Inferior parietal cortex (tissue), 1 donor: Measurements from ENCODE around the gene CELA2A.

Experiments used
- DNase-seq: peaks from one replicate; pipeline ENCODE4 v3.0.0-alpha.2; 2016; ENCODE audit errors: extremely low spot score

Gene CELA2A

DNA sequence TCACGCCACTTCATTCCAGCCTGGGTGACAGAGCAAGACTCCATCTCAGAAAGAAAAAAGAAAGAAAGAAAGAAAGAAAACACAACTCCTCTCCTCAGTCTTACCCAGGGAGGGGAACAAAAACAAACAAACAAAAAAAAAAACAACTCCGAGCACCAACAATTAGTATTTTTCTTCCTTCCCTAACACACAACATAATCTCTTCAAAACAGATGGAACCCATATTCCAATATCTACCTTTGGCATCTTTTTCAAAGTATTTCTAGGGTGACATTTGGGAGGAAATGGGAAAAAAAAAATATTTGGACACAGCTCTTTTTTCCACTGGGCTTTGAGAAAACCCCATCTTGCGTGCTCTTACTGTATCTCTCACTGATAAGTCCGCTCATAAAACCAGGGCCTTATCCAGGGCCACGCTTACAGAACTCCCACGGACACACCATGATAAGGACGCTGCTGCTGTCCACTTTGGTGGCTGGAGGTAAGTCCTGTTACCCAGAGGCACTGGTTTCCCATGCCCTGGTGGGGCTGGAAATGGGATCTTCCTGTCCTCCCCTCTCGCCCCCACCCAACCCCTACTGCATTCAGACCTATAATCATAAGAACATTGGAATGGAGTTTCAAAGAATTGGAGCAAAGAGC lies at the start of gene CELA2A:
TSS of gene CELA2A (plus strand) at position 420 of the 642 bp plus-strand sequence. CDS start at position 442, 22 bp downstream.
- no peak for DNase-seq

DNA sequence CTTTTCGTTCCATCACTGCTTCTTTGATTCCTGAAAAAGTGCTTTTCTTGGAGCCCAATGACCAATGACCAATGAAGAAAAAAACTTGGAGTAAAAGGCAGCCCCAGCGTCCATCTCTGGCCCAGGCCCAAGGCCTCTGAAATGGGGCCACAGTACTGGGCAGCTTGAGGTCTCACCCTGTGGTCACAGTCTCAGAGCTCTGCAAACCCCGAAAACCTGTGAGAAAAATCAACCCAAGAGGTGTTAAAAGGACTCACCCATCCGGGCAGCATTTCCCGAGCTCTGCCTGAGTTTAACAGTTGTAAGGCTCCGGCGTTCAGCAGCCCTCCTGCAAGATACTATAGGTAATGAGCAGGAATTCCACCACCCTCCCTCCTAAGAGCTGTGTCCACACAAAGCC lies 49.0 kb upstream of the CELA2A start:
- no peak for DNase-seq

DNA sequence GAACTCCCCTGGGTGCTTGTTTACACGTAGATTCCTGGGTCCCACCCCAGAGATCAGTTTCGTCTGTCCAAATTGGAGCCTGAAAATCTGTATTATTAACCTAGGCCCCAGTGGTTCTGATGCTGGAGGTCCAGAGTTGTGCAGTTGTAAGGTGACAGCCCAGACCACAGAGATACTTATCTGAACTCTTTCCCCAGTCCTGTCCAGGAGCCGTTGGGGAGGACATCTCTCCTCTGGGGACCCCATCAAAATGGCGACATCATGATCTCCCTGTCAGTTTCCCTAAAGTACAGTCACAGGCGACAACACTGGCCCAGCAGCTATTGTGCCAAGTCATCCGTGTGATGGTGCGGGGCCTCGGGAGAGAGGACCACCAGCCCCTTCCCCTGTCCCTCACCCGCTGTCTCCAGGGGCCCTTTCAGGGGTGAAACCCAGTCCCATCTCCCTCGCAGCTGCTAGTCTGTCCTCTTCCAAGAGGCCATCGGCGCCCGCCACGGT lies 47.6 kb upstream of the CELA2A start:
- no peak for DNase-seq

DNA sequence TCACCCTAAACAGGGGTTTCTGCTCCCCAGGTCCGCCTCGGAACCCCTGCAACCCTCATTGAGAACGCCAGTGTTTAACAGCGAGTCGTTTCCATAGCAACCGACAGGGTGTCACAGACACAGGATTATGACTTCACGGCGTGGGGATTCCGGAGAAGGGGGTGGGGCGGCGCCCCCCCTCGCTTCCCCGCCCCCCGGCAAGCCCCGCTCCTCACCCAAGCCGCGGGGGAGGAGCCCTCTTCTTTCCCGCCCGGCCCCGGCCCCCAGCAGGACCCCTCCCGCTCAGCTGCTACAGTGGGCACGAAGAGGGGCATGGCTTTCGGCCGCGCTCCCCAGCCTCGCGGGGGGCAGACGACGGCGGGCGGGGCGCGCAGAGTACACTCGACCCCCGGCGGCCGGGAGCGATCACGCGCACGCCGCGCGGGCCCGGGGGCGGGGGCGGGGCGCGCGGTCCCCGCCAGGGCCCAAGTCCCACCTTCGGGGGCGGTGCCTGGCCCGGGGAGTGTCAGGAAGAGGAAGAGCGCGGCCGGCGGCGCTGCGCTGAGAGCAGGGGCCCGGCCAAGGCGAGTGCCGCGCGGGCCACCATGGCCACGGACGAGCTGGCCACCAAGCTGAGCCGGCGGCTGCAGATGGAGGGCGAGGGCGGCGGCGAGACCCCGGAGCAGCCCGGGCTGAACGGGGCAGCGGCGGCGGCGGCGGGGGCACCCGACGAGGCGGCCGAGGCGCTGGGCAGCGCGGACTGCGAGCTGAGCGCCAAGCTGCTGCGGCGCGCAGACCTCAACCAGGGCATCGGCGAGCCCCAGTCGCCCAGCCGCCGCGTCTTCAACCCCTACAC lies 46.9 kb upstream of the CELA2A start, which contains the start of gene EFHD2:
TSS of gene EFHD2 (plus strand) at position 501 of the 835 bp plus-strand sequence. CDS start at position 585, 84 bp downstream.
- DNase-seq: peak; percentile 63

DNA sequence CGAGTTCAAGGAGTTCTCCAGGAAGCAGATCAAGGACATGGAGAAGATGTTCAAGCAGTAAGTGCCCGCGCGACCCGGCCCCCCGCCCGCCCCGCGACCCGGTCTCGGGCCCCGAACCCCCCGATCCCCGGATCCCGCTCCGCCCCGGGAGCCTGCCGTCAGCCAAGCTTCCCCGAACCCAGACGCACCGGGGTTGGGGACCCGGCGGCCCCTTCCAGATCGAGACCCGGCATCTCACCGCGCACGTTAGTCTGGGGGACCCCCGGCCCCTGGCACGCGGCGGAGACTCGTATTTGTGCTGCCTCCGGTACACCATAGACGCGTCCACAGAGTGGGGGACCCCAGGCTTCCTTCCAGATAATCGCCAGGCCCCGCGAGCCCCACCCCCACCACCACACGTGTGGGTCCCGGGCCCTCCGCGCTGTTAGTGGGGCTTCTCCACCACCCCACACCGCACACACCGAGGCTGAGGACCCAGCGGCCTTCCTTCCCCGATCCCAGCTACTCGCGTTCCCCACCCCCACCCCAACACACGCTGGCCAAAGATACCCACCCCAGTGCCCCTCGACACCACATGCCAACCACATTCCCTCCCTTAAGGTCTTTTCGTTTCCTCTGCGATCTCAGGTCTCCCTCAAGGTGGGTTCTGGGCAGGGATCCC lies 46.2 kb upstream of the CELA2A start:
- DNase-seq: no peak

DNA sequence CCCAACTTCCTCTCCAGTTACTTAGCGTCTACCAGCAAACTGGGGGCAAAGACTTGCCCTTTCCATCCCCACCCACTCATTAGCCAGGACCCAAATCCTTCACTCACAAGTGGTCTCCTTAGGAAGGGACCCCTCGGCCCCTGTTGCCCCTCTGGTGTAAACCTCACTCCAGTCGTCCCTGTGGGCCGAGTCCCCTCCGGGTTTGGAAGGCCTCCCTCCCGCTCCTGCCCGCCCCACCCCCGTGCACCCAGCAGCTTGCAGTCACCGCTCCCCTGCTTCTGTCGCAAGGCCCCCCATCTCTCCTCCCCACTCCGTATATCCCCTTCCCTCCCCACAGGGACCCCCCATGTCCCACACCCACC lies 45.7 kb upstream of the CELA2A start:
- DNase-seq: no peak

DNA sequence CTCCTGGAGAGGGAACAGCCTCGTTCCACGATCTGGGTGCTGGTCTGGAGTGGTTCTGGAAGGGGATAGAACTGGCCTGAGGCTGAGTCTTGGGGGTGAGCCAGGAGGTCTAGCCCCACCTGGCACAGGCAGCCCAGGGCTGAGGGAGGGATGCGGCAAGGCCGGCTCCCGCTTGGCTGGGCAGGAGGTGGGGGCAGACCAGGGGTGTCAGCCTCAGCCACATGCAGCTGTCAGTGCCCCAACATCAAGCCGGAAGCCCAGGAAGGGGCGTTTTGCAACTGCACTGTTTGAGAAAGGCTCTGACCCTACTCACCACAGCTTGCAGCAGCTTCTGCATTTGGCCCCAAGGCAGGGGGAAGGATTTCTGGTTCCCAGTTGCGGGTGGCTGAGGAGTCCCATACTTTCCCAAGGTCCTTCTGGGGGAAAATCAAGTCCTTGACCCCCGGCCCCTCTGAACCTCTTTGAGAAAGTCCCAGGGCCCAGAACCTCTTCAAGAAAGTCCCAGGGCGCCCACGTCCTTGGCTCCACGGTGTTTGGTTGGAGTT lies 44.9 kb upstream of the CELA2A start:
- no peak for DNase-seq

DNA sequence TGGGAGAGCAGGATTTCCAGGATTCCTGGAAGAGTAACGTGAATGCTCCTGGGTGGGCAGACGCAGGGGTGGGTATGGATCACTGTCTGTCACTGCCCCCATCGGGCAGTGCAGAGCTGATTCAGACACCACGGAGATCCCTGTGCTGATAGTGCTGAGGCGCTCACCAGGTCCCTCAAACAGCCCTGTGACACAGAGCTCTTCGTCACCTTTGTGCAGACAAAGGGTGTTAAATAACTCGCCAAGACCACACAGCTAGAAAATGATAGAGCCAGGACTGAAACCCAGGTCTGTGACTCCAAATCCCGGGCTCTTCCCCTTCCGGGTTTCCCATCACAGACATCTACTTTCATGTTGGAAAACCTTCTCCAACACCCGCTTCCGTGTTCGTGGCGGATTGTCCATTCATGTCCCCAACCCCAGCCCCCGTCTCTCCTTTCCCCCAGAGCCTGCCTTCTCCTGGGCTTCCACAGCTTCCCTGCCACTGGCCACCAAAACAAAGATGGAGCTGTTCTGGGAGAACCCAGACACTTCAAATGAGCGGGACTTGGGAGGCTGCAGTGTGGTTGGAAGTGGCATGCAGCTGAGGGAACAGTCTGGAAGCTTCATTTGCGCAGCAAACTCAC lies 44.2 kb upstream of the CELA2A start:
- DNase-seq: no peak

DNA sequence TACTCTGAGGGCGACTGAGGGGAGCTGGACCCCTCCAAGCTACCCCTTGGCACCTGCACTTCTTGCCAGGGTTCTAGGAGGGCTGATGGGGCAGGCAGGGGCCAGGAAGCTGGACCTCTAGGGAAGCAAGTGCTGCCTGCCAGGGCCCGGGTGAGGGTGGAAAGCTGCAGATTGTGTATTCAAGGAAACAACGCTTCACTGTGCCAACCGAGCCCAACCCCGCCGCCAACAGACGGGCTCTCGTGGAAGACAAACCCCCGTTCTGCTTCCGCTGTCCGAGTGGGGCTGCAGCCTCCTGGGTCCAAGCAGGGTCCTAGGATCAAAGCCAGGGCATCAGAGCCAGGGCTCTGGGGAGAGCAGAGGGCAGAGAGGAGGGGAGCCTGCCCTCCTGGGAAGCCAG lies 43.7 kb upstream of the CELA2A start:
- no peak for DNase-seq

DNA sequence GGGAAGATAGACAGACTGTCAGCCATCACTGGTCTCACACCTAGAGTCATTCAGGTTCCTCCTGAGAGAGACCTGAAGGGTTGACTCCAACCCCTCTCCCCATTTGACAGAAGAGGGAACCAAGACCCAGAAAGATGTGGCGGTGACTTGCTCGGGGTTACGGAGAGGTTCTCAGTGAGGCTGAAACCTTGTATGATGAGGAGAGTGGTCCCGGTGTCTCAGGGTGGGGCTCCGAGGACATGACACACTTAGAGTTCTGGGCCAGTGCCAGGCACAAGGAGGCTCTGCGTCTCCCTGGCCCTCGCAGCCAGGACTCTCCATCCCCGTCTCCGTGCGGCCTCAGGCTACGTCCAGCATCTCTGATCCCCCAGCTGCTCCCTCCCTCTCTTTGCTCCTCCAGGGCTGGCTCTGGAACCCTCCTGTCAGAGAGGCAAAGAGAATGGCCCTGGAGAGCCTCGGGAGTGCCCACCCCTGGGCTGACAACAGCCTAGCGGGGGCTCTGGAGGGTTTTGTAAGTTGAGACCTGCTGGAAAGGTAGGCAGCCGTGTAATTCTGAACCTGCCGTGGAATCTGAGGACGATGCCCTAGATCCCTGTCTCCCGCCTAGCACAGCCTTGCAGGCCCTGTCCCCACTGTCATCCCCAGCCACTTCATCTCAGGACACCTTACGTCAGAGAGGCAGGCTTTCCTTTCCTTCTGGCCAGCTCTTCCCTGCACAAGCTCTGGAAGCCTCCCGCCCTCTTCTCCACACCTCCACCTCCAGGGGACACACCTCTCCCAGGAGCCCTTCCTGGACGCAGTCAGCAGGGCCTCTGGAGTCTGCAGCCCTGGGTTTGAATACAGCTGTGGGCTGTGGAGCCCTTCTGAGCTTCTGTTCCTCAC lies 42.7 kb upstream of the CELA2A start:
- no peak for DNase-seq

DNA sequence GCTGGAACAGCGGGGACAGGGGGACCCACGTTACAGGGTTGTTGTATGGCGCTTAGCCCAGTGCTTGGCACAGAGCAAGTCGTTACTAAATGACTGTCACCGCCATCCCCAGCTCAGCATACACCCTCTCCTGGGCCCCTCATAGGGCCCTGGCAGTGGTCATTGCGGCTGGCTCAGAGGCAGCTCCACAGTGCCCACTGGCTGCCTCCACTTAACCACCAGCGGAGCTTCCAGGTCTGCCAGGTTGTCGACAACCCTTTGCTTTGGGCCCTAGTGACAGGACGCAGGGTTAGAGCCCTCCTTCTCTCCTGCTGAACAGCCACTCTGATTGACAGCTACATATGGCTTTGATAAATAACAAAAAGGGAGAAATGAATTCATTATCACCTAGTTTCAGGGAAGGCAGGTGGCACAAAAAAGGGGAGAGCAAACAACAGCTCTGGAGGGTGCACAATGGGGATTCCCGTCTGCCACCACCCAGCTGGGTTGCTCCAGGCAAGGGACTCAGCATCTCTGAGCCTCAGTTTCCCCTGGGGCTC lies 42.0 kb upstream of the CELA2A start:
- no peak for DNase-seq

DNA sequence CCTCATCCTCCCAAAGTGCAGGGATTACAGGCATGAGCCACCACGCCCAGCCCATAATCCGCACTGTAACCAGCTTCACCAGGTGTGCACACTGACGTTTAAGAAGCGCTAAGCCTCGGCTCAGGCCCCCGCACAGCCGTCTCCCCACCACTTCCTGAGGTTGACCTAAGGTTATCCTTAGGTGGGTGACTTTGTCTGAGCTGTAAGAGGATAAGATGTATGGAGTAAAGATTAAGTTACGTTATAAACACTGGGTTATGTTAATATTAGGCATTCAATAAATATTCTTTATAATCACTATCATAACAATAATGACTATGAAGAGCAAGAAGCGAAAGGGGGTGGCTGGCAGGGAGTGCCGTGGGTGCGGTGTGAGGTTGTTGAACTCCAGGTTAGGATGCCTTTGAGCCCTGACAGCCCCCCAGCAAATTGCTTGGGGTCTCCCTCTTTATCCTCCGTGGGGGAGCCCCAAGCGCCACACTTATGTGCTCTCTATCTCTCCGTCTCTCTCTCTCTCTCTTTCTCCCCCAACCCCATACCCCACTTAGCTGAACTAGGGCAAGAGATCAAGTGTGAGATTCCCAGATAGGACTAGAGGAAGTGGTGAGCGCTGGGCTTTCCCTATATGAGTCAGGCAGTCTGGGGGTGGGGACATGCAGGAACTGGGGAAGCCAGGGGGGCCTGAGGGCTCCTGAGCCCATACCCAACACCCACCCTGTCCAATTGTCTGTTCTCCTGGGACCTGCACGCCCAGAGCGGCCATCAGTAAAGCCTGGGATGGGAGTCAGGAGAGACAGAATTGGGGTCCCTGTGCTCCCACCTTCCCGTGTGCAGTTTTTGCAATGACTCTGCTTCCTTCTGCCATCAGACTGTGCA lies 39.2 kb upstream of the CELA2A start:
- DNase-seq: no peak

DNA sequence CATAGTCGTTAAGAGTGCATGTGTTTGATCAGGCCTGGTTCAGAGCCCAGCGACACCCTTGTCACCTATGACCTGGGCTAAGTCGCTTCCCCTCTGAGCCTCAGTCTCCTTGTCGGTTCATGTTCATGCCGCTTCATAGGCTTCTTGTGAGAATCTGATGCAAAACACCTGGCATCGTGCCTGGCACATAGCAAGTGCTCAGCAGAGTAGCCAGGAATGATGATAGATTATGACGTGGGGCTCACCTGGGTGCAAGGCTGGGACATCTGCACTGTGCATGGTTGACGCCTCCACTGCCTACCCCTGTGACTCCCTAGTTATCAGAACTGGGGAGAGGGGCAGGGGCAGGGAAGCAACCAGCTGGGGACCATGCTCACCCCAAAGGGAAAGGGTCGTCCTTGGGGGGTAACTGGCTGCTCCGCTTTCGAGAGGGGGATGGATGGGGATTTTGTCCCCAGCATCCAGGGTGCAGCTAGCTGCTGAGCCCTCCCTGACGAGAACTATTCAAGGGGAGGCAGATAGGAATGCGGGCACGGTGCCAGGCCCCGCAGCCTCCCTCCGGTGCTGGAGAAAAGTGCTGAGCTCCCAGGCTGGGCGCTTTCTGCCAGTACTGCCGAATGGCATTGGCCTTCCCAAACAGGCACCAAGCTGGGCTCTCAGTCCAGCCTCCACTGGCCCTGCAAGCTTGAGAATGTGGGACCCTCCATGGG lies 37.6 kb upstream of the CELA2A start:
- no peak for DNase-seq

DNA sequence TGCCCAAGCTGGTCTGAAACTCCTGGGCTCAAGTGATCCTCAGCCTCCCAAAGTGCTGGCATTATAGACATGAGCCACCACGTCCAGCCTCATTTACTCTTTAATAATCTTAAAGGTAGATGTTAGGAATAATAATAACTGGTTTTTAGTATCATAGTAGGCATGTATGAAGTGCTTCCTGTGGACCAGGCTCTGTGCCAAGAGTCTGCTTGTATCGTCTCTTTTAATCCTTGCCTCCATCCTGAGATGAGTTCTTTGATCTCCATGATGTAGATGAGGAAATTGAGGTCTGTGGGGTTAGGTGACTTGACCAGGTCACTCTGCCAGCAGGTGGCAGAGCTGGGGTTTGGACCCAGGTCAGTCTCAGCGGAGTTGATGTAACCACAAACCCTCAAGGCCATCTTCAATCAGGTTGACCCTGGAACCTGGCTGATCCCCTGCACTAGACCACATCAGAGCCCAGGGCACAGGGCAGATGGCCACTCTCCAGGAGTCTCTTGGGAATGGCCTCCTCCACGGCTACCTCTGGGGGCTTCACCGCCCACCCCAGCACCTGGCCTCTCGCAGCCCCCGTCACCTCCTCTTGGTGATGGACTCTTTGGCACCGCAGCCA lies 35.6 kb upstream of the CELA2A start:
- DNase-seq: no peak

DNA sequence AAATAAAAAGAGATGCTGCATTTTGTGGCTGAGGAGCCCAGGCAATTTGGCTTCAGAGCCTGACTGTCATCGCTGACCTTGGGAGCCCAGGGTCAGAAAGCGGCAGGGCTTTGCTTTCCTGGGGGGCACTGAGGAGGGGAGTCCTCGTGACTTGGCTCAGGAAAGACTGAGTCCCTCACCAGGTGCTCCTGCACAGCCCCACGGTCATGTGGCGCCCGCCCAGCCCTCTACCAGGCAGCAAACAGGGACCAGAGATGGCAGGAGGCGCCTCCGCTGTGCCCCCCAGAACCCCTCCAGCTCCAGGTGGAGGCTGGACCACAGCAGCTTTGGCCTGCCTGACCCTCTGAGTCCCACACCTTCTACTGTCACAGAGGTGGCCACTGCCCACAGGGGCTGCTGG lies 33.7 kb upstream of the CELA2A start:
- DNase-seq: no peak

DNA sequence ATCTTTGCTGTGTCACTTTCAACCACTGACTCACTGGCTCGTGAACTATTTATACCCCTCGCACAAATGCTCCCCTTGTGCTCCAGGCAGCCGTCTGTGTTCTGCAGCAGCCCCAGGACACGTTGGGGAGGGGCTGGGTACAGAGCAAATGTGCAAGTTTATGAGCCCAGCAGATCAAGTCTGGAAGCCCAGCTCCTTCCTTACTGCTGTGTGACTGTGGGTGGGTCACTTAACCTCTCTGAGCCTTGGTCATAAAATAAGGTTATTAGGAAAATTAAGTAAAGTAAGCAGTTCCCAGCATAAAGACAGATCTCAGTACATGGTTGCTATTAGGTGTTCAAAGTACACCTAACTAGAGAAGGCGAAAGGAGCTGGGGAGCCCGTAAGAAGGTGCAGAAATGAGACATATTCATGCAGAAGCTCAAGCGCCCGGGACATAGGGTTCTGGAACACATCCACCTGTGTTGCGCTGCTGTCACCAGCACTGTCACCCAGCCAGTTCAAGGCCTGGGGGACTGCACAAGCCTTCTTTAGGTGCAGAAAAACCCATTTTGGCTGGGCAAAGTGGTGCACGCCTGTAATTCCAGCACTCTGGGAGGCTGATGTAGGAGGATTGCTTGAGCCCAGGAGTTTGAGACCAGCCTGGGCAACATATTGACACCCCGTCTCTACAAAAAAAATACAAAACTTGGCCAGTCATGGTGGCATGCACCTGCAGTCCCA lies 33.0 kb upstream of the CELA2A start:
- no peak for DNase-seq

DNA sequence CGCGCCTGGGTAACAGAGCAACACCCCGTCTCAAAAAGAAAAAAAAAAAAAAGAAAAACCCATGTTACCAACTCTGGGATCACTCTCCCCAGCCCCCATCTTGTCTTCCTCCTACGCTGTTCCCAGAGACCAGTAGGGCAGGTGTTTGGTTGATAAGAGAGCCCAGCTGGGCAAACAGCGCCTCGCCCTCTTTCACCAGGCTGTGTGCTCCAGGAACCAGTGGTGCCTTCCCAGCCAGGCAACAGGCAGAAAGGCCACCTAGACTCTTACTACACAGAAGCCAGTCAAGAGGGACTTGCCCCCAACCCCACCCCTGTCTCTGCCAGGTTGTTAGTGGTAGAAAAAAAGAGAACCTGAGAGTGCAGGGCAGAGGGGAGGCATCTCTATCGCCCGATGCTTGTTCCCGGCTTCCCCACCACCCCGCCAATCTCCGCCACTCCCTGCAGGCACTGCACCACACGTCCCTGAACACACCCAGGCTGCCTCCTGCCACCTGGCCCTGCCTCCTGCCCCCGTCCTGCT lies 32.3 kb upstream of the CELA2A start:
- DNase-seq: no peak

DNA sequence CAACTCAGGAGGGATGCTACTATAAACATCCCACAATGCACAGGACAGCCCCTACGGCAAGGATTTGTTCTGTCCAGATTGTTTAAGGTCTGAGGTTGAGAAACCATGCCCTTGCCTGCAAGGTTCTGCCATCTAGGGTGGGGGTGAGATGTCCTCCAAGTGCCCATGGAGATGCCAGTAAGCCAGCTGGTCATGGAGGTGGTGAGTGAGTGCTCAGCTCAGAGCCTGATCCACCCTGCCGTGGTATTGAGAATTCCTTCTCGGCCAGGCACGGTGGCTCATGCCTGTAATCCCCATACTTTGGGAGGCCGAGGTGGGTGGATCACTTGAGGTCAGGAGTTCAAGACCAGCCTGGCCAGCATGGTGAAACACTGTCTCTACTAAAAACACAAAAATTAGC lies 31.6 kb upstream of the CELA2A start:
- DNase-seq: no peak
